Stimulated activated CD4-positive, alpha-beta T cell treated with anti-CD3 and anti-CD28 coated beads, Interleukin-4, amount 100 ng/mL, for 48 hours (primary cell): Measurements from ENCODE around the gene KAT5.
A peak's percentile ranks its signal among the peaks of the same experiment; 100 is the strongest.
"Not testable (repeated sequence)": the region's sequence is repeated elsewhere in the genome, so short reads cannot be mapped to it uniquely, and the experiment has no call there.

Source experiments
- DNase-seq, 2 donors: peaks; one replicate each; pipeline ENCODE4 v3.0.0-alpha.2; 2020; ENCODE audit warnings: low read depth in 2 of 2

Gene KAT5

DNA sequence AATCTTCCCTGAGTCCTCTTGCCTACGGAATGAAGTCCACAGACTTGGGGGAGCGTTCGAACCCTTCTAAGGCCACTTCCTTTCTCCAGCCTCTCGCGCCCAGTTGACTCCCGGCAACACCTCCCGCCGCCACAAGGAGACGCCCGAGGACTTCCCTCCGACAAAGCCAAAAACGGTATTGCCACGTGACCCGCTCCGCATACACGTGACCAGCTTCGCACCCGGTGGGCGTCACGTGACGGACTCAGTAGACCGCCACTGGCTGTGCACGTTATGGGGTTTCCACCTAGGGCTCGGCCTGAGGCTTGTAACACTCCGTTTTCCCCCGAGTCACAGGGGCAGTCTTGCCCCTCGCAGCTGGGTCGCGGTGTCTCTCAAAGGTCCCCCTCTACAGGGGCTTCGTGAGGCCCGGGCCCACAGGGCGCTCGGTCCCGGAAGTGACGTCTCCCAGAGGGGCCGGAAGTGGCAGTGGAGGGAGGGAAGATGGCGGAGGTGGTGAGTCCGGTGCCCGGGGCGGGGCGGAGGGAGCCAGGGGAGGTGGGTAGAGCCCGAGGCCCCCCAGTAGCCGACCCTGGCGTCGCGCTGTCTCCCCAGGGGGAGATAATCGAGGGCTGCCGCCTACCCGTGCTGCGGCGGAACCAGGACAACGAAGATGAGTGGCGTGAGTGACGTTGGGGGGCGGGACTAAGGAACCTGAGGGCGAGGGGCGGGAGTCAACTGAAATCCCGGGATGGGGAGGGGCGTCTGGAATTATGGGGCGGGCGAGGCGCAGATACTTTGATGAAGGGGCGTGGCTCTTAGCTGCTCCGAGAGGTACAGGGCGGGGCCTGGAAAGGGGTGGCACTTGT is at the start of gene KAT5:
Gene KAT5 (plus strand): TSS at position 468 of the 848 bp plus-strand sequence. CDS start 16 bp downstream, at position 484.
- DNase-seq = peak; percentile 96 to 98

DNA sequence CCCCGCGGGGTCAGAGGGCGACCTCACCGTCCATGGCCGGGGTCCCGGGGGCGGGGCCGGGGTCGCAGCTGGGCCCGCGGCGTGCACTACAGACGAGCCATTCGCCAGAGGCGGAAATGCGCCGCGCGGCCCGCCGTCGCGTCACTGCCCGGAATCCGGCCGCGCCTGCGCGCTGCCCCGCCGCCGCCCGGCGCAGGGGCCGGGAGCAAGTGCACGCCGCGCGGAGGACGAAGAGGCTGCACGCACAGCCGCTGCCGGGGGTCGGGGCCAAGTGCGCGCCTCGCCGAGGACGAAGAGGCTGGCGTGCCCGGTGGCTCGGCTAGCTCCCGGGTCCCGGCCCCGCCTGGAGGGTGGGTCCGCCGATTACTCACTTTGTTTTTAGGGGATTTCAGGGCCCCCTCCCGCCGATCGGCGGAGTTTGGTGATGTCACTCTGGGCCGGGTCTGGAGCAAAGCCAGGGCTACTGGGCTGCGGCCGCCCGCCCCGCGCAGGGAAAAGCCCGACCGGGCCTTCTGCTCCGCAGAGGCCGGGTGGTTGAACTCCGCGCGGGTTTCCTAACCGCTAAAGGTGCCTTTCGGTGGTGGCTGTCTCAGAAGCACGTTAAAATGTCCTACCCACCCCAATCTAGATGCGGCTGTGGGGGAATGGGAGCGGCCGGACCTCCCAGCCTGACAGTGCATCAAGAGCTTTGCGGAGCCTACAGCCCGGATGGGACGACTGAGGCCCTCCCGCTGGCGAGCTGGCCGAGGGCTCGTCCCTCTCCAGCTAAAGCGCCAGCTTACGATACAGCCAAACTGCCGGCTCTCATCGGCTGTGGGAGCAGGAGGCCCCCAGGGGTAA is 49.0 kb upstream of the KAT5 start, which contains the start of gene RELA:
Gene RELA (minus strand): TSS at position 118 of the 840 bp plus-strand sequence. CDS start 84 bp downstream, at position 34.
- DNase-seq = peak; percentile 83 to 87

DNA sequence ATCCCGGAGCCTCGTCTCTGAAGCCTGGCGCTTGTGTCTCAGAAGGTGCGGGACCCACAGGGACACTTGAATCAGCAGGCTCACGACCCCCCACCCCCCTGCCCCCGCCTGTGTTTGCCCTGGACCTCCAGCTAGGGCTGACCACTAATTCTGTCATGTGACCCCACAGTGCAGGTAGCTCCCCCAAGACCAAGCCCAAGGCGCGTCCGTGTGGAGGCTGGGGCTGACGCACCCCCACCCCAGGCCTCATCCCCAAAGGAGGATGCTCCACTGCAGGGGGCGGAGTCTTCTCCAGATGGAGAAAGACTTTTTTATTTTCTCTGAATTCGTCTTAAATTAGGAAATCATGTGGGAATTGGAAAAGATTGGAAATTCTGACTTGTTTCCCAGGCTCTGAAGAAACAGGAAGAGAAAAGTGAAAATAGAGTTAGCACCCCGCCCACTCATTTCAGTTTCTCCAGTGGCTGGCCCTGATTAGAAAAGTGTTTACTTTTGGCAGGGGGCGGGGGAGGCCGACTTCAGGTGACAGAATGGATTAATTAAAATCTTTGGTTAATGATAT is 48.3 kb upstream of the KAT5 start:
- DNase-seq = peak in 1 of 2 donors; percentile 49

DNA sequence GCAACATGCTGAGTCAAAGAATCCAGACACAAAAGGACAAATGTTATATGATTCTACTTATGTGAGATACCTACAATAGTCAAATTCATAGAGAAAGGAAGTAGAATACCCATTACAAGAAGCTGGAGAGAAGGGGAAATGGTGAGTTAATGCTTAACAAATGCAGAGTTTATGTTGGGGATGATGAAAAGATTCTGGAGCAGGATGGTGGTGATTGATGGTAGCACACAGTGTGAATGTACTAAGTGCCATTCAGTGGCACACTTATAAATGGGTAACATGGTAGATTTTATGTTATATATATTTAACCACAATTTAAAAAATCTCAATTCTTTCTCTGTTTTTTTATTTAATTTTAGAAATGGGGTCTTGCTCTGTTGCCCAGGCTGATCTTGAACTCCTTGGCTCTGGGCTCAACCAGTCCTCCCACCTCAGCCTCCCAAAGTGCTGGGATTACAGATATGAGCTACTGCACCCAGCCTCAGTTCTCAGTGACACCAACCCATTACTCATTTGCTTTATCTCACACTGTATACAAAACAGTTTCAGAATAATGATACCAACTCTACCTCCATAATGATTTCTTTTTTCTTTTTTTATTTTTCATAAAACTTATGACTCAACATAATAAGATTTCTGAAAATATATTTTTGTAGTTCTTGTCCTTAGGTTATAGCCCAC is 39.7 kb upstream of the KAT5 start:
- no peak for DNase-seq

DNA sequence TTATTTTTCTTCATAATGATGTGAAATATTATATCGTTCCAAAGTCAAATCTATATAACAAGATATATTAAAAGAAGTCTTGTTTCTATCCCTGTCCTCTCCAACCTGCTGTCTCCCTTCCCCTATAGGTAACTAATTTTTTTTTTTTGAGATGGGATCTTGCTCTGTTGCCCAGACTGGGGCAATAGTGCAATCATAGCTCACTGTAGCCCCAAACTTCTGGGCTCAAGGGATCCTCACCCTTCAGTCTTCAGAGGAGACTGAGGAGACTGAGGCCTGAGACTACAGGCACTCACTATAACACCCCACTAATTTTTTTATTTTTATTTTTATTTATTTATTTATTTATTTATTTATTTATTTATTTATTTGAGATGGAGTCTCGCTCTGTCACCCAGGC is 39.1 kb upstream of the KAT5 start:
- no peak for DNase-seq

DNA sequence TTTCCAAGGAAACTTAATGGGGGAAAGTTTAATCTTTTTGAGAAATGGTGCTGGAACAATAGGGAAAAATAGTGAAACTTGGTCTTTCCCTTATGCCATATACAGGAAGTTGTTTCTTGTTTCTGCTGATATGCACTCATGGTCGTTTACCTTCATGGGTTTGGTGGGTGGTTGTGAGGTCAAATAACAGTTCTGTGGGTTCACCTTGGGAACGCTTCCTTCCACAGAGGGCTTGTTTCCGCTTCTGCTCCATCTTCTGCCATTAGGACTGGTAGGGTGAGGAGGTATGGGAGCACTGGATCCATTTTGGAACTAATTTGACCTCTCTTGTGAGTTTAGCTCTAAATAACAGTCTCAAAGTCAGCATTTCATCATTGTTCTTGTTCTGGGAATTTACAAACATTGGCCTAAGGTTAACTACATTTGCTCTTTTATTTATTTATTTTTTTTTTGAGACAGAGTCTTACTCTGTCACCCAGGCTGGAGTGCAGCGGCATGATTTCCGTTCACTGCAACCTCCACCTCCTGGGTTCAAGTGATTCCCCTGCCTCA is 31.8 kb upstream of the KAT5 start:
- DNase-seq = no peak

DNA sequence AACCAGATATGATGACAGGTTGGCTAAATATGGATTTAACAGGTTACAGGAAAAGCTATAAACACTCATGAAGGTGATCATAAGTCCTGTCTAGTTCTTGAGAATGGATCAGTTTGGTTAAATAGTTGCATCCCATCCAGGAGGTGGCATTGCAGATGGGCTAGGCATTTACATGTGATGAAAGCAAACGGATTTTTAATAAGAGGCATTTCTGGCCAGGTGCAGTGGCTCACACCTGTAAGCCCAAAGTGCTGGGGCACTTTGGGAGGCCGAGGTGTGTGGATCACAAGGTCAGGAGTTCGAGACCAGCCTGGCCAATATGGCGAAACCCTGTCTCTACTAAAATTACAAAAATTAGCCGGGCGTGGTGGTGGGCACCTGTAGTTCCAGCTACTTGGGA is 28.6 kb upstream of the KAT5 start:
- DNase-seq = not testable (repeated sequence)

DNA sequence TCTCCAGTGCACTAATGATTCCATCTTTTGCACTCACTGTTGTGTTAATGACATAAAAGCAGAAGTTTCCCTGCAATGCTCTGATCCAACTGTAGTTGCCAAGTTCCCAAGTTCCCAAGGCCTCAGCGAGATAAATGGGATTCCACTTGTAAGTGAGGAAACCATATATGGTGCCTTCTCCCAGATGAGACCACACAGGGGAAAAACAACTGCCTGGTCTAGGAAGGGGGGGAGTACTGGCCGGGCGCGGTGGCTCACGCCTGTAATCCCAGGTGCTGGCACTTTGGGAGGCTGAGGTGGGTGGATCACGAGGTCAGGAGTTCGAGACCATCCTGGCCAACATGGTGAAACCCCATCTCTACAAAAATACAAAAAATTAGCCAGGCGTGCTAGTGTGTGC is 26.1 kb upstream of the KAT5 start:
- no peak for DNase-seq

DNA sequence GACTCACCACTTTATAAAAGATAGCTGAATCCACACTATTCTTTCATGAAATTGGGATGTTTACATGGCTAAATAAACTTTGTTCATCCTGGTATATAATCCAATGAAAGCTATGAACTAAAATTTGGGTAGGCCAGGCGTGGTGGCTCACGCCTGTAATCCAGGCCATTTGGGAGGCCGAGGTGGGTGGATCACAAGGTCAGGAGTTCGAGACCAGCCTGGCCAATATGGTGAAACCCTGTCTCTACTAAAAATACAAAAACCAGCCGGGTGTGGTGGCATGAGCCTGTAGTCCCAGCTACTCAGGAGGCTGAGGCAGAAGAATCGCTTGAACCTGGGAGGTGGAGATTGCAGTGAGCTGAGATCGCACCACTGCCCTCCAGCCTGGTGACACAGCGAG is 20.2 kb upstream of the KAT5 start:
- DNase-seq = not testable (repeated sequence)

DNA sequence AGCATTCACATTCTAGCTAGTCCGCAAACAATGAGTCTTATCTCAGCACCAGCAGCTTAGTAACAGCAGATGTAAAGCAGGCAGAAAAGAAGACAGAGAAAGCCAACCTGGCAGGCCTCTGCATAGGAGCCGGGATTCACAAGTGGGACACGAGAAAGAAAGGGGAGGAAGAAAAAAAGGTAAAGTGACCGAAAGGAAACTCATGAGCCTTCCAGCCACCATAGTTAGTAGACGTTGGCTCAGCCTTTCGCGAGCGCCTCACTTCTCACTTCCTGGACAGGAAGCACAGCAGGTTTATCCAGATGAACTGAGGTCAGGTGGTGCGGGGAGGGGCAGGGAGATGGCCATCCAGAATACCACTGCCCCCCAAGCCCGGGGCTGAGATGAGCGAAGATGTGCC is 19.7 kb upstream of the KAT5 start:
- DNase-seq = no peak

DNA sequence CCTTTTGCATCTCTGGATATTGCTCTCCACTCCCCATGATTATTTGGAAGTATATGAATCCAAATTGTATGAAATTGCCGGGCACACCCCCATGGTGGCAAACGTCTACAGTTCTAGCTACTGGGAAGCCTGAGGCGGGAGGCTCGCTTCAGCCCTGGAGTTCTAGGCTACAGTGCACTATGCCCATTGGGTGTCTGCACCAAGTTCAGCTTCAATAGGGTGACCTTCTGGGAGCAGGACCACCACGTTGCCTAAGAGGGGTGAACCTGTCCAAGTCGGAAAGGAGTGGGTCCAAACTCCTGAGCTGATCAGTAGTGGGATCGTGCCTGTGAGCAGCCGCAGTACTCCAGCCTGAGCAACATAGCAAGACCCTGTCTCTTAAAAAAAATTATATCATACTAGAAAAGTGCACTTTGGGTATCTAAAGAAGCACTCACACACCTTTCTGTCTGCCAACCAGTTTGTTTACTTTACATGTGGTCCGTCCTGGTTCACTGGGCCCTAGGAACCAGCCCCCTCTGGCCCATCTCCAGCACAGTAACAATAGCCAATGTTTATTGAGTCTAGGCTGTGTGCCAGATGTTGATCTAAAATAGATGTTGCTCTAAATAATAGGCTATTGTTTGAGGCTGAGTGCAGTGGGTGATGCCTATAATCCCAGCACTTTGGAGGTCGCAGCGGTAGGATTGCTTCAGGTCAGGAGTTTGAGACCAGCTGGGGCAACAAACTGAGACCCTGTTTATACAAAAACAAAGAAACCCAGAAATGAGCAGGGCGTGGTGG is 16.4 kb upstream of the KAT5 start:
- no peak for DNase-seq

DNA sequence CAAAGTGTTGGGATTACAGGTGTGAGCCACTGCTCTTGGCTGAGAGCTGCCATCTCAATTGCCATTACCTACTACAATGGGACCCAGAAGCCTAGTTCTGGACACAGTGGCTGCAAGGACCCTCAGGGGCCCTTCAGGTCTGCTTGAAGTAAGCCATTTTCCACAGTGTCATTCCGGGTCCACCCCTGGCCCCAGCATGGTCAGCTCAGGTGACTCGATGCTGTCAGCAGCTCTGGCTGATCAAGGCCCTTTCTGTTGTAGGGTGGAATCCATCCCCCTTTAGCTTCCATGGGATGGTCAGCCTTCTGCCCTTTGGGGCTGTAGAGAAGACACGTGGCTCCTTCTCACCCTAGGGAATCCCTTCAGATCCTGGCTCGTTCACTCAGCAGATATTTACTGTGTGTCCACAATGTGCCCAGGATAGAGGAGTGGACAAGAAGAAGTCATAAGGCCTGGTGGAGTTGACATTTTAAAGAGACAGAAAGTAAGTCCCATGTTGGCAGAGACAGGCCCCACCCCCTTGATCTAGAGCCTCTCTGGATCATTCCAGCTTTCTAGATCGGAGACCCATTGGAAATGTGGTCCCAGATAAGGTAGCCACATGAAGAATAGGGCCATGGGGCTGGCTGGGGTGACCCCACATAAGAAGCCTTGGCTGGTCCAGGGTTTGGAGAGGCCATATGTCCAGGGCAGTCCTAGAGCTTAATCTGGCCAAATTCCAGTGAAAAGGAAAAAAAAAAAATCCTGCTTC is 15.1 kb upstream of the KAT5 start:
- no peak for DNase-seq

DNA sequence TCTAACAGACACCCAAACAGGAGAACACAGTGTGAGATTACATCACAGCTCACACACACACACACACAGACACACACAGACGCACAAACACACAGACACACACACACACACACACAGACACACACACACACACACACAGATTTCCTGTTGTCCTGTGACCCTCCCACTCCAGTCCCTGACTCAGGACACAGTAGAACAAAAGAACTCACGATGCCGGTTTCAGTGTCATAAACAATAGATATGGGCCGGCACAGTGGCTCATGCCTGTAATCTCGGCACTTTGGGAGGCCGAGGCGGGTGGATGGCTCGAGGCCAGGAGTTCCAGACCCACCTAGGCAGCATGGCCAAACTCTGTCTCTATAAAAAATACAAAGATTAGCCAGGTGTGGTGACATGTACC is 13.8 kb upstream of the KAT5 start:
- DNase-seq = no peak

DNA sequence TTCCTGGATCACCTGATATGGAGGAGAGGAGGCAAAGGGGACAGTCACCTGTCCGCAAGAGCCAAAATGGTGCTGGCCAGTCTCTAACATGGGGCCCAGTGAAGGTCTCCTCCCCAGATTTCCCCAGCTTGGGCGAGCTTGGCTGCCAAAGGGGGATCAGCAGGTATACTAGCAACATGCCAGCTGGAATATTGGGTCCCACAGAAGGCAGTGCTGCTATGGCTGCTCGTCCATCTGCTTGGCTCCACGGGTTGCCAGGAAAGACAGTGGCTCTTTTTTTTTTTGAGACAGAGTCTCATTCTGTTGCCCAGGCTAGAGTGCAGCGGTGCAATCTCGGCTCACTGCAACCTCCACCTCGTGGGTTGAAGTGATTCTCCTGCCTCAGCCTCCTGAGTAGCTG is 12.7 kb upstream of the KAT5 start:
- DNase-seq = no peak

DNA sequence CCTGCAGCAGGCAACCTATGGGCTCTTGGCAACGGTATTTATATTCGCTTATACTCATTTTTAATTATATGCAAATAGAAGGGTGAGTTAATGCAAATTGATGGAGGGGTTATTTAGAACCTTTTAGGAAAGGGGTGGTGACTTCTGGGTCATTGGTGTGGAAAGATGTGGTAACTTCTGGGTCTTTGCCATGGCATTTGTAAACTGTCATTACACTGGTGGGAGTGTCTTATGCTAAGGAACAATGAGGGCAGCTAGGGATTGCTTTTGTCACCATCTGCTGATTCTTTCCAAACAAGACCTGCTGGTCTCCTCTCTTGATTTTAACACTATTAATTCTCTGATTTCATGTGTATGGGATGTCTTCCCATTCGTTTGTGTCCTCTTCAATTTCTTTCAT is 11.7 kb upstream of the KAT5 start:
- DNase-seq = no peak

DNA sequence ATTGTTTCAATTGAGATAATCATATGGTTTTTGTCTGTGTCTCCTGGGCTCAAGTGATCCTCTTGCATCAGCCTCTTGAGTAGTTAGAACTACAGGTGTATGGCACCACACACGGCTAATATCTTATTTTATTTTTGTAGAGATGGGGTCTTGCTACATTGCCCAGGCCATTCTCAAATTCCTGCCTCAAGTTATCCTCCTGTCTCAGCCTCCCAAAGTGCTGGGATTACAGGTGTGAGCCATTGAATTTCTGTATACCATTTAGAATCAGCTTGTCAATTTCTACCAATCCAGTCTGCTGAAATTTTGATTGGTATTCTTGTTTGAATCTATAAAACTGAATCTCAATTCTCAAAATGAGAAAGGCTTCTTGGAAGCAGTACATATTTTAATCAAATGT is 10.4 kb upstream of the KAT5 start:
- no peak for DNase-seq

DNA sequence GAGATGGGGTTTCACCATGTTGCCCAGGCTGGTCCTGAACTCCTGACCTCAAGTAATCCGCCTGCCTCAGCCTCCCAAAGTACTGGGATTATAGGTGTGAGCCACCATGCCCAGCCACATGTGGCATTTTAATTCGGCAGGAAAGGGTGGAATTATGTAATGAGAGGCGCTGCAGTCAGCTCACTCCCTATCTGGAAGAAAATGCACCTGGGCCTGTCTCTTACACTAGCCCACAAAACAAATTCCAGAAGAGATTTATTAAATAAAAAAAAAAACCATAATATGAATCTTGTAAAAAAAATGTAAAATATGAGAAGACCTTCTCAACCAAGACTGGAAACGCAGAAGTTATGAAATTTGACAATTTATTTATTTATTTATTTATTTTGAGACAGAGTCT is 8.2 kb upstream of the KAT5 start:
- no peak for DNase-seq

DNA sequence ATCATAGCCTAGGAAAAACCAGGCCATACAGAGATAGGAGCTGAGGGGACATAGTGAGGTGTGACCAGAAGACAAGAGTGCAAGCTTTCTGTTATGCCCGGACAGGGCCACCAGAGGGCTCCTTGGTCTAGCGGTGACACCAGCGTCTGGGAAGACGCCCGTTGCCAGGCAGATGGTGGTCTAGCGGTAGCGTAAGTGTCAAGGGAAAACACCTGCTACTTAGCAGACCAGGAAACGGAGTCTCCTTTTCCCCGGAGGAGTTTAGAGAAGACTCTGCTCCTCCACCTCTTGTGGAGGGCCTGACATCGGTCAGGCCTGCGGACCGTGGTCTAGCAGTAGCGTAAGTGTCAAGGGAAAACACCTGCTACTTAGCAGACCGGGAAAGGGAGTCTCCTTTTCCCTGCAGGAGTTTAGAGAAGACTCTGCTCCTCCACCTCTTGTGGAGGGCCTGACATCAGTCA is 5.7 kb upstream of the KAT5 start:
- DNase-seq = peak; percentile 63 to 72

DNA sequence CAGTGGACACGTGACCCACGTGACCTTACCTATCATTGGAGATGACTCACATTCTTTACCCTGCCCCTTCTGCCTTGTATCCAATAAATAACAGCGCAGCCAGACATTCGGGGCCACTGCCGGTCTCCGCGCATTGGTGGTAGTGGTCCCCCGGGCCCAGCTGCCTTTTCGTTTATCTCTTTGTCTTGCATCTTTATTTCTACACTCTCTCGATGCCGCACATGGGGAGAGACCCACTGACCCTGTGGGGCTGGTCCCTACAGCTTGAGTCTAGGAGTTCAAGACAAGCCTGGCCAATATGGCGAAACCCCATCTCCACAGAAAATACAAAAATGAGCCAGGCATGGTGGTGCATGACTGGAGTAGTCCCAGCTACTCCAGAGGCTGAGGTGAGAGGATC is 5.0 kb upstream of the KAT5 start:
- DNase-seq = not testable (repeated sequence)

DNA sequence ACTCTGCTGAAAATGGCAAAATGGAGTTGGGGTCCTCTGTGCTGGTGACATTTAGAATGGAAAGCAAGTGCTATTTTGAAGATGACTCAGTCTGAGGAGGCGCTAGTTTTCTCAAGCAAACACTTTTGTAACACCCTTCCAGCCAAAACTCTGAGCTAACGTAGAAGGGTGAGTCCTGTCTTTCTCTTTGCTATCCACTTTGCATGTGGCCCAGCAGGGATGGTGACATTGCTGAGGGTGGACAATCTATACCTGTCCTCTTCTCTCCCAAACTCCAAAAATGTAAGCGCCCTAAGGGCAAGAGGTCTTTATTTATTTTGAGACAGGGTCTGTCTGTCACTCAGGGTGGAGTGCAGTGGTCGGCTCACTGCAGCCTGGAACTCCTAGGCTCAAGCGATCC is 3.6 kb upstream of the KAT5 start:
- DNase-seq = no peak
